ENCODE data around the gene KRTAP12-4. TPM values are rescaled to one million over a fixed set of nuclear protein-coding genes. Genes with fewer than 3 reads are reported as not detected.

The KRTAP12-4 gene
- total RNA-seq, 1 experiment from 2014 or later: not detected

DNA sequence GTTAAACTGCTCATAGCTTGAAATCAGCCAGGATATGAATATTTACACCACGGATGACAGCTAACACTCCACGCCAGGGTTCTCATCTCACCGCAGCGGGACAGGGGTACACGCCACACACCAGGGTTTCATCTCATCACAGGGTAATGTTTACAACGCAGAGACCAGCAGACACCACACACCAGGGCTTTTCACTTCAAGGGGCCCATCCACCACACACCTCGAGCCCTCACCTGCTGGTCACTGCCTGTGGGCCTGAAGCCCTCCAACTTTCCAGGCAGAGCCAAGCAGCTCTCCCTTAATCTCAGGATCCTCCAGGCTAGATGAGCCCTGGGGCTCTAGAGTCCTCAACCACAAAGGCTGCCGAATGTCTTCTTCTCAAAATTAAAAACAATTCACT is 41.2 kb upstream of the KRTAP12-4 start:
- TF ChIP-seq SIN3A (IDR thresholded peaks at IDR 0.05; ENCODE audit: borderline replicate concordance, insufficient read depth, low read depth, low read length): no peak
- TF ChIP-seq POLR2AphosphoS5 (IDR thresholded peaks at IDR 0.05; ENCODE audit: low read depth, low read length): no peak
- TF ChIP-seq, protein P1, sequence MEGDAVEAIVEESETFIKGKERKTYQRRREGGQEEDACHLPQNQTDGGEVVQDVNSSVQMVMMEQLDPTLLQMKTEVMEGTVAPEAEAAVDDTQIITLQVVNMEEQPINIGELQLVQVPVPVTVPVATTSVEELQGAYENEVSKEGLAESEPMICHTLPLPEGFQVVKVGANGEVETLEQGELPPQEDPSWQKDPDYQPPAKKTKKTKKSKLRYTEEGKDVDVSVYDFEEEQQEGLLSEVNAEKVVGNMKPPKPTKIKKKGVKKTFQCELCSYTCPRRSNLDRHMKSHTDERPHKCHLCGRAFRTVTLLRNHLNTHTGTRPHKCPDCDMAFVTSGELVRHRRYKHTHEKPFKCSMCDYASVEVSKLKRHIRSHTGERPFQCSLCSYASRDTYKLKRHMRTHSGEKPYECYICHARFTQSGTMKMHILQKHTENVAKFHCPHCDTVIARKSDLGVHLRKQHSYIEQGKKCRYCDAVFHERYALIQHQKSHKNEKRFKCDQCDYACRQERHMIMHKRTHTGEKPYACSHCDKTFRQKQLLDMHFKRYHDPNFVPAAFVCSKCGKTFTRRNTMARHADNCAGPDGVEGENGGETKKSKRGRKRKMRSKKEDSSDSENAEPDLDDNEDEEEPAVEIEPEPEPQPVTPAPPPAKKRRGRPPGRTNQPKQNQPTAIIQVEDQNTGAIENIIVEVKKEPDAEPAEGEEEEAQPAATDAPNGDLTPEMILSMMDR (IDR thresholded peaks at IDR 0.05): no peak
- no peak for TF ChIP-seq TCF7L2 (IDR thresholded peaks at IDR 0.05; ENCODE audit: low read depth, low read length)
- TF ChIP-seq, protein P2, sequence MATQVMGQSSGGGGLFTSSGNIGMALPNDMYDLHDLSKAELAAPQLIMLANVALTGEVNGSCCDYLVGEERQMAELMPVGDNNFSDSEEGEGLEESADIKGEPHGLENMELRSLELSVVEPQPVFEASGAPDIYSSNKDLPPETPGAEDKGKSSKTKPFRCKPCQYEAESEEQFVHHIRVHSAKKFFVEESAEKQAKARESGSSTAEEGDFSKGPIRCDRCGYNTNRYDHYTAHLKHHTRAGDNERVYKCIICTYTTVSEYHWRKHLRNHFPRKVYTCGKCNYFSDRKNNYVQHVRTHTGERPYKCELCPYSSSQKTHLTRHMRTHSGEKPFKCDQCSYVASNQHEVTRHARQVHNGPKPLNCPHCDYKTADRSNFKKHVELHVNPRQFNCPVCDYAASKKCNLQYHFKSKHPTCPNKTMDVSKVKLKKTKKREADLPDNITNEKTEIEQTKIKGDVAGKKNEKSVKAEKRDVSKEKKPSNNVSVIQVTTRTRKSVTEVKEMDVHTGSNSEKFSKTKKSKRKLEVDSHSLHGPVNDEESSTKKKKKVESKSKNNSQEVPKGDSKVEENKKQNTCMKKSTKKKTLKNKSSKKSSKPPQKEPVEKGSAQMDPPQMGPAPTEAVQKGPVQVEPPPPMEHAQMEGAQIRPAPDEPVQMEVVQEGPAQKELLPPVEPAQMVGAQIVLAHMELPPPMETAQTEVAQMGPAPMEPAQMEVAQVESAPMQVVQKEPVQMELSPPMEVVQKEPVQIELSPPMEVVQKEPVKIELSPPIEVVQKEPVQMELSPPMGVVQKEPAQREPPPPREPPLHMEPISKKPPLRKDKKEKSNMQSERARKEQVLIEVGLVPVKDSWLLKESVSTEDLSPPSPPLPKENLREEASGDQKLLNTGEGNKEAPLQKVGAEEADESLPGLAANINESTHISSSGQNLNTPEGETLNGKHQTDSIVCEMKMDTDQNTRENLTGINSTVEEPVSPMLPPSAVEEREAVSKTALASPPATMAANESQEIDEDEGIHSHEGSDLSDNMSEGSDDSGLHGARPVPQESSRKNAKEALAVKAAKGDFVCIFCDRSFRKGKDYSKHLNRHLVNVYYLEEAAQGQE (IDR thresholded peaks at IDR 0.05; ENCODE audit: insufficient read depth in 1 of 2, low read depth in 2 of 2, low read length in 1 of 2): no peak
- ChIA-PET CTCF (no interaction called here), POLR2A (no interaction called here)
- H3K27ac ChIP-seq (ENCODE audit: low read length): no peak overlapping the region
- H3K9me3 ChIP-seq (ENCODE audit: control insufficient read depth, insufficient read depth, low read depth, low read length): peaks cover 4% of the 10 kb centered on the region; the same call in 1 of the 2 replicates
- ATAC-seq (no peak), DNase-seq (ENCODE audit: low read depth, low spot score) (no peak)
- in situ Hi-C loops (cut with HindIII; ENCODE audit: low pct_unique_long_range_greater_than_20kb, low sequenced_read_pairs): no loop called here
- intact Hi-C loops (cut with micrococcal nuclease; ENCODE audit: unreplicated experiment): no loop called here
- no peaks in the 10 kb centered on the region for H3K27me3 ChIP-seq (ENCODE audit: control insufficient read depth, insufficient read depth, low read length)
- no peaks in the 10 kb centered on the region for H3K36me3 ChIP-seq (ENCODE audit: control insufficient read depth, insufficient read depth, low read length)
- no peak overlapping the region for H3K4me3 ChIP-seq (ENCODE audit: low read depth in 2 of 2, low read length in 2 of 2)
- BruUV-seq (replicated peaks): no TSS peak
- H3K4me1 ChIP-seq (ENCODE audit: control insufficient read depth, insufficient read depth, low read length): no peaks in the 10 kb centered on the region

DNA sequence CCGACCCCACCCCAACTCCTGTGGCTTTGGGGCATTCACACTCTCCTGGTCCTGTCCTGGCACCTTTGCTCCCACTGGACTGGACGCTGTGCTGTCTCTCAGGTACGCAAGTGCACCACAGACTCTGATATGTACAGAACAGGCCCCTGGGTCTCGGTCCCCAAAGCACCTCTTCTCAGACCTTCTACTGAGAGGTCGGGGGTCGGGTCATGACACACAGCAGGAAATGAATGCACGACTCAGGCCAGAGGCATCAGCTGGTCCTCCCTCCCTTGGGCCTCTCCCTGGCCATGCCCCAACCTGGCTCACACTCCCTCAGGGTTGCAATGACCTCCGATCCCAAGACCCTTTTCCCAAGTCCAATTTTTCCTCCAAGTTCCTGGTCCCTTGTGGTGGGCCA is 40.7 kb upstream of the KRTAP12-4 start:
- no peaks in the 10 kb centered on the region for H3K36me3 ChIP-seq (ENCODE audit: control insufficient read depth, insufficient read depth, low read length)
- no peak overlapping the region for H3K4me3 ChIP-seq (ENCODE audit: low read depth in 2 of 2, low read length in 2 of 2)
- DNase-seq (ENCODE audit: low read depth, low spot score): no peak
- no peaks in the 10 kb centered on the region for H3K27me3 ChIP-seq (ENCODE audit: control insufficient read depth, insufficient read depth, low read length)
- in situ Hi-C loops (cut with HindIII; ENCODE audit: low pct_unique_long_range_greater_than_20kb, low sequenced_read_pairs): no loop called here
- H3K4me1 ChIP-seq (ENCODE audit: control insufficient read depth, insufficient read depth, low read length): no peaks in the 10 kb centered on the region
- no TSS peak for BruUV-seq (replicated peaks)
- POLR2A ChIA-PET: no interaction called here
- H3K27ac ChIP-seq (ENCODE audit: low read length): no peak overlapping the region
- CTCF ChIA-PET: no interaction called here
- H3K9me3 ChIP-seq (ENCODE audit: control insufficient read depth, insufficient read depth, low read depth, low read length): peaks cover 4% of the 10 kb centered on the region; the same call in 1 of the 2 replicates
- no peak for ATAC-seq
- intact Hi-C loops (cut with micrococcal nuclease; ENCODE audit: unreplicated experiment): no loop called here
- no peak for TF ChIP-seq TCF7L2 (IDR thresholded peaks at IDR 0.05; ENCODE audit: low read depth, low read length)
- no peak for TF ChIP-seq POLR2AphosphoS5 (IDR thresholded peaks at IDR 0.05; ENCODE audit: low read depth, low read length)
- TF ChIP-seq, protein P2 (IDR thresholded peaks at IDR 0.05; ENCODE audit: insufficient read depth in 1 of 2, low read depth in 2 of 2, low read length in 1 of 2): no peak
- no peak for TF ChIP-seq SIN3A (IDR thresholded peaks at IDR 0.05; ENCODE audit: borderline replicate concordance, insufficient read depth, low read depth, low read length)
